HG03135 (cell line): ENCODE results near the gene CEACAM8.
"Not testable (repeated sequence)": the region's sequence is repeated elsewhere in the genome, so short reads cannot be mapped to it uniquely, and the experiment has no call there.

Source experiments
- ATAC-seq: cut with Tn5 transposase; IDR thresholded peaks from one replicate; pipeline ENCODE4 v1.9.1; 2021; ENCODE audit warnings: mild to moderate bottlenecking, moderate library complexity; ENCODE audit not compliant: unreplicated experiment

CEACAM8 gene

DNA sequence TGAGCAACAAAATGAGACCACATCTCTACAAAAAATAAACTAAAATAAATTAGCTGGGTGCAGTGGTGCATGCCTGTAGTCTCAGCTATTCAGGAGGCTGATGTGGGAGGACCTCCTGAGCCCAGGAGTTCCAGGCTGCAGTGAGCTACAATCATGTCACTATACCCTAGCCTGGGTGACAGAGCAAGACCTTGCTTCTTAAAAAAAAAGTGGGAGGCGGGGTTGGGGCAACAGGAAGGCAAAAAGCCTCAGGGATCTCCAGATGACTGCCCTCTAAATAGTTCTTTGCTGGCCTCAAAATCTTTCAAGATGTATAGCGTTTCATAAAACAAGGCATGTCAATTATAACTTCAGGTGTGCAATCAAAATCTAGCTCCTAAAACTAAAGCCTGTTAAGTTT, 18.5 kb downstream of the CEACAM8 start:
- no peak for ATAC-seq

DNA sequence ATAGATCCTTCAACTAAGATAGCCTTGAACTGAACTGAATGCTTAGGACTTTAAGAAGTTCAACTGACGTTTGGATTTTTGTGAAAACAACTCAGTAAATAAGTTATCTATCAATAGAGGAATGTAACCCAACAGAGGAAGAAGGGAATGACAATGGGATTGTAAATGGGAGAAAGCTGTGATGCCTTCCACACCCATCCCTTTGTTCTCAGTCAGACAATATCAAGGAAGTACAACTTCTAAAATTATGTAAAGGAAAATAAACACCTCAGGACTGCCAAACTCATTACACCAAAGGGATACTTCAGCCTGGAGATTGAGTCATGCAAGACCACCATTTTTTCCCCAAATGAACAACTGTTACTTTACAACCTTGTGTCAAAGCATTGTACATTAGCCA, 21.1 kb downstream of the CEACAM8 start:
- no peak for ATAC-seq

DNA sequence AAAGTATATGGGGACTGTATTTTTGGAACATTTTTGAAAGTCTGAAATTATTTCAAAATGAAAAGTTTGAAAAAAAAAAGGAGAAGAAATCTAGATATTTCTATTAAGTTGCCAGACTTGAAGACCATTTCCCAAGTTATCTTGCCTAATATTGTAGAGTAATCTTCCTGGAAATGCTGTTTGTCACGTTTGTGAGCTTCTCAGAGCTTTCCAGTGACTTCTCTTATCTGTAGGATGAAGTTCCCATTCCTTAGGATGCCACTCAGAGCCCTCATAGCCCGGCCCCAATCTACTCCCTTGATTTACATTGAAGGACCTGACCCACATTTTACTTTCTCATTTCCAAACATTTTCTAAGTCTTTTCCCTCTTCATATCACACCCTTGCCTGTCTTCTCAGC, 23.6 kb downstream of the CEACAM8 start:
- no peak for ATAC-seq

DNA sequence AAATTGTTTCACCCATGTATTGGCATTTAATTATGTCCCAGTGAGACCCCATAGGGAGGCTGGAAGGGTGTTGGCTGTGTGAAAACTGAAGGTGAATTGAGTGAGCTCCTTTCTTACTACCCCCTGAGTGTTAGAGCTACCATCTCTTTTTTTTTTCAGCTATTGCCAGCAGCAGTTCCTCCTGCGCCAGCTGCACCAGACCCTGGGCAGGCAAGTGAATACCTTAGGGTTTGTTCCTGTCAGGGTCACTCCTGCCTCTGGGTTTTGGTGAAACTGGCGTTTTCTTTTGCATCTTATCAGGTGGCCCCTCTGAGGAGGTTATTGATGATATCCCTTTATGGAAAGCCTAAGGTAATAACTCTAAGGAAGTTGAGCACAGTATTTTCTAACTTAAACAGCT, 25.5 kb downstream of the CEACAM8 start:
- no peak for ATAC-seq

DNA sequence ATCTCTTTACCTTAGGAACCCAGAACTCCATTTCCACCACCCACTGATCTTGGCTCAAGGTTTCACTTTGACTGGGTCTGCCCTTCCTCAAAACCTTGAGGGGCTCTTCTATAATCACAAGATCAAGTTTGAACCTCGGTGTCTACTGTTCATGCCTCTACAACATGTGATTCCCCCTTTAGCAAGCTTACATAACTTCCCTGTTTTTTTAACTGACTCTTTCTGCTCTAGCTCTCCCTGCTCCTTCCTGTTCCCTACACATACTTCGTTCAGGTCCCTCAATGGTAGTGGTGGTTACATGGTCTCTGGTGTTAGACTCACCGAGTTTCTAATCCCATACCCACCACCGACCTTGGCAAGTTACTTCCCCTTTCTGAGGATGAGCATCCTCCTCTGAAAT, 26.7 kb downstream of the CEACAM8 start:
- ATAC-seq, result no peak

GRCh38 chr19:42567567-42567966, 27.2 kb downstream of the CEACAM8 start:
- no peak for ATAC-seq

DNA sequence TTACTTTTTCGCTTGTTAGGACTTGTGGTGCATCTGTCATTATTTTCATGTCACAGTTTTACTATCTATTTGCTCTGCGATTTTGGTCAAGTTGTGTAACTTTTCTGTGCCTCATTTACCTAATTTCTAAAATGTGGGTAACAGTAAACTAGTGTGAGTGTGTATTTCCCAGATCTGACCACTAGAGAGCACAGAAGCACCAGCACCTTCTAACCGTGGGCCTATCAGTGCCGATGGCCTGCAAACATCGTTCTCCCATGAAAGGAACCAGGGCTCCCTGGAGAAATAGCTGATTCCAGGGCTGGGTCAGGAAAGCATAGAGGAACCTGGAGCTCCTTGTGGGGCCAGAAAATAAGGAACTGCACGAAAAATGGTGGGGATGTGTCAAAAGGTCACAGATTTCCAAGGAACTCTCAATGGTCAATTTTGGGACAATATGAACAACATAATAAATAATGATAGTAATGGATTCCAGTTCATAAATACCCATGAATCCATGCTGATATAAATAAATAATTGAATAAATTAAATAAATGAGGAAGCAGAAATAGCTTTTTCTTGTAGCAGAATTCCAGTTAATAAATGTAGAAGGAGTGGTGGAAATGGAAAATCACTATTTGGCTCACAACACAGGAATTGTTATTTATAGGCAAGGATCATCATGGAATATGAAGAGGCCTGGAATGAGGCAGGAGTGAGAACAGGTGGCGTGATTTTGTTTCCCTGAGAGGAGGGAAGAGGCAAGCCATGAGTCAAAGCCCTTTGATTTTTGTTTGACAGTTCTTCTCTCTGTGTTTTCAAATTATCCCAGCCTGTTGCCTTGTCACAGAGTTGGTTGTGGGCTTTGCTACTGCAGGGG, 31.1 kb downstream of the CEACAM8 start:
- ATAC-seq, result no peak

- no peak for ATAC-seq
Measured at GRCh38 chr19:42561512-42561911, 33.2 kb downstream of the CEACAM8 start.

DNA sequence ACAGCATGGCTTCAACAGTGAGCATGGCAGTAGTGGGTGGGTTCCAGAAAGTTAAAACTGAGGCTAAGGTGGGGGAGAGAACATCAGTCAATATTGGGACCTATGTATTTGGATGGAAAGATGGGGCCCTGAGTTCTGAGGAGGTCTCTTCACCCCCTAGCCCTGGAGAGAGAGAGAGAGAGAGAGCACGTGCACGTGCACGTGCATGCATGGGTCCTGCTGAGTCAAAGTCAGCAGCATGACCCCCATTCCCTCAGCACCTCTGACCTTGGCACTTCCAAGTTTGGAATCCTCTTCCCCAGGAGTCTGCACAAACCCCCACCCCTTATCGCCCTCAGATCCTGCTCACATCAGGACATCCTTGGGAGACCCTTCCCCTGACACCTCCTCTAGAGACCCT, 34.0 kb downstream of the CEACAM8 start:
- ATAC-seq, result no peak

- ATAC-seq, result no peak
Measured at GRCh38 chr19:42558450-42559150, 36.1 kb downstream of the CEACAM8 start.

- not testable (repeated sequence) for ATAC-seq
Measured at GRCh38 chr19:42557386-42557871, 37.3 kb downstream of the CEACAM8 start.

- no peak for ATAC-seq
Measured at GRCh38 chr19:42555801-42556200, 38.9 kb downstream of the CEACAM8 start.

- ATAC-seq, result no peak
Measured at GRCh38 chr19:42555317-42555716, 39.4 kb downstream of the CEACAM8 start.

DNA sequence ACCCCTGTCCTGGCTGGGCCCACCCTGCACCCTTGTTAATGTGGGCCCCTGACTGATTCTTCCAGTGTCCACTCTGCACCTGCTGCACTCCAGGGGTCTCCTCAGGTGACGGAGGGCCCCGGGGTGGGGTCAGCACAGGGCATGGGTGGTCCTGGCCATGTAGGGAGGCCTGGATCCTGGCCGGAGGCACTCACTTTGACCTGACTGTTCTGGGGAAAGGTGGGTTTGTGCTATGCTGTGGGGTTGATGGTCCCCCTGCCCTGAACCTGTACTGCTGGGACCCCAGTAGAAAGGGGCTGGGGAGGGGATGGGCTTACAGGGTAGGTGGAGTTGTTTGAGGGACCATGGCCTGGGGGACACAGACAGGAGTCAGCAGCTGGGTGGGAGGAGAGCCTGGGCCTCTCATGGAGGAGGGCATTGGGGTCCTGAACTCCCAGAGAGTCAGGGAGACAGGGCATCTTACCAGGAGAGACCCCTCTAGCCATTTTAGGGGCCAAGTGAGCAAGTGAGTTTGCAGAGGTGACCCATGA, 40.6 kb downstream of the CEACAM8 start:
- ATAC-seq, result no peak

GRCh38 chr19:42553292-42554045, 41.3 kb downstream of the CEACAM8 start:
- ATAC-seq, result no peak

GRCh38 chr19:42552086-42553065, 42.3 kb downstream of the CEACAM8 start:
- ATAC-seq, result no peak

DNA sequence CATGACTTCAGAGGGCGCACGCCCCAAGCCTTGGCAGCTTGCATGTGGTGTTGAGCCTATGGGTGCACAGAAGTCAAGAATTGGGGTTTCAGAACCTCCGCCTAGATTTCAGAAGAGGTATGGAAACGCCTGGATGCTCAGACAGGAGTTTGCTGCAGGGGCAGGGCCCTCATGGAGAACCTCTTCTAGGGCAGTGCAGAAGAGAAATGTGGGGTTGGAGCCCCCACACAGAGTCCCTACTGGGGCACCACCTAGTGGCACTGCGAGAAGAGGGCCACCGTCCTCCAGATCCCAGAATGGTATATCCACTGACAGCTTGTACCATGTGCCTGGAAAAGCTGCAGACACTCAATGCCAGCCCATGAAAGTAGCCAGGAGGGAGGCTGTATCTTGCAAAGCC, 44.2 kb downstream of the CEACAM8 start:
- not testable (repeated sequence) for ATAC-seq

- not testable (repeated sequence) for ATAC-seq
Measured at GRCh38 chr19:42549067-42549466, 45.7 kb downstream of the CEACAM8 start.

DNA sequence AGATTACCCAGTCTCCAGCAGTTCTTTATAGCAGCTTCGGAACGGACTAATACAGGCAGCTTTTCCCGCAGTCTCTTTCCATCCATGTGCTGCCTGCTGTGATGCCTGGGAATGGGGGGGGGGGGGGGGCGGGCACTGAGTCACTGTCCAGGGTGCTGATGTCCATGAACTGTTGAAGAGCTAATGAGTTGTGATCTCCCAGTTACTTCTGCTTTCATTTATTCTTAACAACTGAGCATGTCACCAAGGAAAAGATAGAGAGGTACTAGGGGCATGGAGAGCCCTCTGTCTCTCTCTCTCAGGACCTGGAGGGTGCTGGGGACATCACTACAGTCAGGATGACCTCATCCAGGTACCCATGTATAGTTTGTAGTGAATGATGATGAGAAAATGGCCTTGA, 46.2 kb downstream of the CEACAM8 start:
- ATAC-seq, result no peak

DNA sequence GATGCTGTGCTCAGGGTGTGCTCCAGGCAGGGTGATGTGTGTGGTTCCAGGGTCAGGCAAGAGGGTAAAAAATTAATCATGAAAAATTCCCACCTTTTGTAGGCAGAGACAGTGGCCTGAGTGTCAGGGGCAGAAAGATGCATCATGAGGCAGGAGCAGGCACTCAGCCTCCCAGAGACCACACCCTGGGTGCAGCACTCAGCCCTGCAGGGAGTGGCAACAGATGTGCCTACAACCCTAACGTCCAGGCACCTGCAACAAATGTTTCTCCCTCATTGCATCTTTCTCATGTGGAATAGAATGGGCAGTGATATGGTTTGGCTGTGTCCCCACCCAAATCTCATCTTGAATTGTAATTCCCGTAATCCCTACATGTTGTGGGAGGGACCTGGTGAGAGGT, 46.8 kb downstream of the CEACAM8 start:
- ATAC-seq, result no peak
